Measurements from ENCODE around the gene LRRC4C.

Gene LRRC4C

DNA sequence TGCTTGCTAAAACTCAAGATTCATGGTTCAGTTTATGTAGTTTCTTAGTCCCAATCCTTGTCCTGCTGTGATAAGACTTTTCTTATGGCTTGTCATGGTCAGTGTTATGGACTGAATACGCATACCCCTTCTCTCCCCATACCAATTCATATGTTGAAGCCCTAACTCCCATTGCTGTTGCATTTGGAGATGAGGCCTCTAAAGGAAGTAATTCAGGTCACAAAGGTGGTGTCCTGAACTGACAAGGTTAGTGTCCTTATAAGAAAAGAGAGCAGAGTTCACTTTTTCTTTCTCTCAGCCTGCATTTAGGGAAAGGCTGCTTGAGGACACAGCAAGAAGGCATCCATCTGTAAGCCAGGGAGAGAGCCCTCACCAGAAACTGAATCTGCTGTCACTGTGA, 618.2 kb downstream of the LRRC4C start:
- Histone ChIP-seq H3K4me1 (ENCODE audit: control insufficient read depth, insufficient read depth, low read length) (no peaks in the 10 kb centered on the region), H3K4me3 (ENCODE audit: low read length) (no peak overlapping the region), H3K9me3 (ENCODE audit: control insufficient read depth, insufficient read depth, low read length) (no peaks in the 10 kb centered on the region), H3K36me3 (ENCODE audit: control insufficient read depth, insufficient read depth, low read length) (no peaks in the 10 kb centered on the region), H3K27me3 (ENCODE audit: control insufficient read depth, insufficient read depth, low read length) (no peaks in the 10 kb centered on the region), H3K27ac (ENCODE audit: low read length) (no peak overlapping the region)
- WGBS (ENCODE audit: insufficient coverage, insufficient read length): no CpG with 5 or more reads among the region's 1 CpG
- no peak for DNase-seq (ENCODE audit: low read depth, low spot score)

DNA sequence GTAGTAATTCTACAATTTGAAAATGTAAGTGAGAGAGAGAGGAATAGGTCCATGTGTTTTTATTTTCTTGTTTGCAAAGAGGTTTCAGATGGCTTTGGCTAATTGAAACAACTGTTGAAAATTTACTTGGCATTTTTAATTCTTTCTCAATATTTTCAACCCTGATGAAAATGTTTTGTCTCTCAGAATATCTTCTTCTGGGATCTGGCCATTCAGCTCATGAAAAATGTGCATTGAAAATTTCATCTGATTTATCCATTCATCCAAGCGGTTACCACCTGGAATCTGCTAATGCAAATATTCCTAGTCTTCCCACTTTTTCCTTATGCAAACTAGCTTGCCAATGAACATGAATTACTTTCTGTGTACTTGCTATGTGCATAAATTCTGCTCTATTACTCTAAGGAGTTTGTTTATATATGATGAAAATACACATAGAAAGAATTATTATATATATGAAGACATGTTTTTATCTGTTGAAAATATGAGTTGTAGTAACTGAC, 621.2 kb downstream of the LRRC4C start:
- no CpG with 5 or more reads among the region's 1 CpG for WGBS (ENCODE audit: insufficient coverage, insufficient read length)
- H3K27me3 ChIP-seq (ENCODE audit: control insufficient read depth, insufficient read depth, low read length): no peaks in the 10 kb centered on the region
- H3K4me3 ChIP-seq (ENCODE audit: low read length): no peak overlapping the region
- no peaks in the 10 kb centered on the region for H3K9me3 ChIP-seq (ENCODE audit: control insufficient read depth, insufficient read depth, low read length)
- no peak overlapping the region for H3K27ac ChIP-seq (ENCODE audit: low read length)
- no peaks in the 10 kb centered on the region for H3K4me1 ChIP-seq (ENCODE audit: control insufficient read depth, insufficient read depth, low read length)
- no peaks in the 10 kb centered on the region for H3K36me3 ChIP-seq (ENCODE audit: control insufficient read depth, insufficient read depth, low read length)
- DNase-seq (ENCODE audit: low read depth, low spot score): no peak

GRCh38 chr11:40827116-40827515, 632.3 kb downstream of the LRRC4C start:
- Histone ChIP-seq H3K4me1 (ENCODE audit: control insufficient read depth, insufficient read depth, low read length) (no peaks in the 10 kb centered on the region), H3K27ac (ENCODE audit: low read length) (no peak overlapping the region), H3K4me3 (ENCODE audit: low read length) (no peak overlapping the region), H3K27me3 (ENCODE audit: control insufficient read depth, insufficient read depth, low read length) (no peaks in the 10 kb centered on the region), H3K36me3 (ENCODE audit: control insufficient read depth, insufficient read depth, low read length) (no peaks in the 10 kb centered on the region), H3K9me3 (ENCODE audit: control insufficient read depth, insufficient read depth, low read length) (no peaks in the 10 kb centered on the region)
- WGBS (ENCODE audit: insufficient coverage, insufficient read length): no CpG with 5 or more reads among the region's 3 CpGs
- no peak for DNase-seq (ENCODE audit: low read depth, low spot score)

DNA sequence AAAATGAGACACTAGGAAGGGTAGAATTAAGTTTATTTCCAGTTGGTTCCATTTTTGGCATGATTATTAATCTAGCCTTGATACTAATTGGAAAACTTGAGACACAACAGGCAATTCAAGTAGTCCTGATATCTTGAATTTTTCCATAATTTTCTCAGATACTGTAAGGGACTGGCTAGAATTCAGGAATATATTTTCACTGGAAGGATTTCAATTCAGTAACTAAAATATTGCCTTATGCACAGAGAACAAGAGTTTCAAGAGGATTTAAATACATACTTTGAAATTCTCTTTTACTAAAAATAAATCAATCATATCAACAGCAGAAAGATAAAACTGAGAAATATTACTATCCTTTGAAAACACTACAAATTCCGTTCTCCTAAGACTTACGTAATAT, 632.9 kb downstream of the LRRC4C start:
- no peaks in the 10 kb centered on the region for H3K36me3 ChIP-seq (ENCODE audit: control insufficient read depth, insufficient read depth, low read length)
- H3K9me3 ChIP-seq (ENCODE audit: control insufficient read depth, insufficient read depth, low read length): no peaks in the 10 kb centered on the region
- no peak overlapping the region for H3K27ac ChIP-seq (ENCODE audit: low read length)
- no CpG with 5 or more reads among the region's 2 CpGs for WGBS (ENCODE audit: insufficient coverage, insufficient read length)
- no peak overlapping the region for H3K4me3 ChIP-seq (ENCODE audit: low read length)
- H3K27me3 ChIP-seq (ENCODE audit: control insufficient read depth, insufficient read depth, low read length): no peaks in the 10 kb centered on the region
- no peak for DNase-seq (ENCODE audit: low read depth, low spot score)
- no peaks in the 10 kb centered on the region for H3K4me1 ChIP-seq (ENCODE audit: control insufficient read depth, insufficient read depth, low read length)

- Histone ChIP-seq H3K27ac (ENCODE audit: low read length) (no peak overlapping the region), H3K9me3 (ENCODE audit: control insufficient read depth, insufficient read depth, low read length) (no peaks in the 10 kb centered on the region), H3K36me3 (ENCODE audit: control insufficient read depth, insufficient read depth, low read length) (no peaks in the 10 kb centered on the region), H3K4me1 (ENCODE audit: control insufficient read depth, insufficient read depth, low read length) (no peaks in the 10 kb centered on the region), H3K4me3 (ENCODE audit: low read length) (no peak overlapping the region), H3K27me3 (ENCODE audit: control insufficient read depth, insufficient read depth, low read length) (no peaks in the 10 kb centered on the region)
- no peak for DNase-seq (ENCODE audit: low read depth, low spot score)
- no CpG with 5 or more reads among the region's 7 CpGs for WGBS (ENCODE audit: insufficient coverage, insufficient read length)
Observed at GRCh38 chr11:40825201-40825834, 634.1 kb downstream of the LRRC4C start.

DNA sequence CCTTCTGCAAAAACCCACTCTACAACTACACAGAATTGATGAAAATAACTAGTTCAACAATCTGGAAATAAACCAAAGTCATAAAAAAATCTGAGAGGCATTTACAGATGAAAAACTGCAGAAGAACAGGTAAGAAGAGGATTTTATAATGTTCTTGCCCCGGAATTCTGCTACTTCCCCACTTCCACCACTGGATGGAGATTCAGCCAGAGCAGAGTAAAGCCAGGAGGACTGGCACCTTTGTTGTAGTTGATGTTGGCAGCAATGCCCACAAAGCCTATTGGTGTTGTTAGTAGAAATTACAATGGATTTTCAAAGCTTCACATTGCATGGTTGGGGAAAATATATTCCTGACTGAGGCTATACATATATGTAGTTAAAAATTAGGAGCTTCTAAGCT, 640.2 kb downstream of the LRRC4C start:
- Histone ChIP-seq H3K4me3 (ENCODE audit: low read length) (no peak overlapping the region), H3K36me3 (ENCODE audit: control insufficient read depth, insufficient read depth, low read length) (no peaks in the 10 kb centered on the region)

DNA sequence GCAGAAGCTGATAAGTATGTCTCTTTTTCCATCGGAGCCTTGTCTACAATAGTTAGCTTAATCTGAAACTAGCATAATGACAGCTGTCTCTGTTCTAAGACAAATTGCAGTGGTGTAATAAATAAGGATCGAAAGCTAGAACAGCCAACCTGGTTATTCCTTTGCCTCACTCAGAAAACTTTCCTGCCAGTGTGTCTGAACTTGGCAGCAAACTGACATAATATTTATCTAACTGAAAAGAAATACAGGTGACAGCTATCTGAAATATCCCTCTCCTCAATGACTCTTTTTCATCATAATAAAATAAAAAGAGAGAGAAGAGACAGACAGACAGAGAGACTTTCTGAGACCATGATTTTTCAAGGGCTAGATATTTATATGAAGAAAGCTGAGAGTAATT, 642.5 kb downstream of the LRRC4C start:
- Histone ChIP-seq H3K27me3 (ENCODE audit: control insufficient read depth, insufficient read depth, low read length) (no peaks in the 10 kb centered on the region), H3K9me3 (ENCODE audit: control insufficient read depth, insufficient read depth, low read length) (no peaks in the 10 kb centered on the region), H3K36me3 (ENCODE audit: control insufficient read depth, insufficient read depth, low read length) (no peaks in the 10 kb centered on the region), H3K4me3 (ENCODE audit: low read length) (no peak overlapping the region), H3K27ac (ENCODE audit: low read length) (no peak overlapping the region), H3K4me1 (ENCODE audit: control insufficient read depth, insufficient read depth, low read length) (no peaks in the 10 kb centered on the region)
- no CpG with 5 or more reads among the region's 2 CpGs for WGBS (ENCODE audit: insufficient coverage, insufficient read length)
- DNase-seq (ENCODE audit: low read depth, low spot score): no peak

More for the DNA sequence above, 640.2 kb downstream of the LRRC4C start:
- no peak overlapping the region for H3K27ac ChIP-seq (ENCODE audit: low read length)
- H3K9me3 ChIP-seq (ENCODE audit: control insufficient read depth, insufficient read depth, low read length): no peaks in the 10 kb centered on the region
- WGBS (ENCODE audit: insufficient coverage, insufficient read length): no CpG with 5 or more reads among the region's 1 CpG
- no peaks in the 10 kb centered on the region for H3K27me3 ChIP-seq (ENCODE audit: control insufficient read depth, insufficient read depth, low read length)
- no peak for DNase-seq (ENCODE audit: low read depth, low spot score)
- H3K4me1 ChIP-seq (ENCODE audit: control insufficient read depth, insufficient read depth, low read length): no peaks in the 10 kb centered on the region

DNA sequence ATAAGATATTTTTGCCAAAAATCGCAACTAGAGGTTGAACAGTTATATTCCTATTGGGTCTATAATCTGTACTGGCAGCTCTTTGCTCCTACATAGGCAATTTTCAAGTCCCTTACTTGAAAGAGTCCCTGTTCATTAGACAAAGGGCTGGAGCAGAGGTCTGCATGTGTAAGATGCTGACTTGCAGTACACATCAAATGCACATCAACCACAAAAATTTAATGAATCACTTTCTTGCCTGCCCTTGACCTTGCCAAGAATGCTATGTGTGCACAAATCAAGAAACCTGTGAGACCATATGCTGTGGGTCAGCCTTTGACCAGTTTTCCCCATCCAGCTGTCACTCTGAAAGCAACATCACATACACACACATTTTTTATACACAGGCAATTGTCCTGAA, 661.5 kb downstream of the LRRC4C start:
- H3K27ac ChIP-seq (ENCODE audit: low read length): no peak overlapping the region
- no CpG with 5 or more reads among the region's 1 CpG for WGBS (ENCODE audit: insufficient coverage, insufficient read length)
- H3K9me3 ChIP-seq (ENCODE audit: control insufficient read depth, insufficient read depth, low read length): no peaks in the 10 kb centered on the region
- no peak for DNase-seq (ENCODE audit: low read depth, low spot score)
- H3K36me3 ChIP-seq (ENCODE audit: control insufficient read depth, insufficient read depth, low read length): no peaks in the 10 kb centered on the region
- H3K27me3 ChIP-seq (ENCODE audit: control insufficient read depth, insufficient read depth, low read length): no peaks in the 10 kb centered on the region
- no peak overlapping the region for H3K4me3 ChIP-seq (ENCODE audit: low read length)
- H3K4me1 ChIP-seq (ENCODE audit: control insufficient read depth, insufficient read depth, low read length): no peaks in the 10 kb centered on the region

GRCh38 chr11:40787224-40787623, 672.2 kb downstream of the LRRC4C start:
- H3K27ac ChIP-seq (ENCODE audit: low read length): no peak overlapping the region

DNA sequence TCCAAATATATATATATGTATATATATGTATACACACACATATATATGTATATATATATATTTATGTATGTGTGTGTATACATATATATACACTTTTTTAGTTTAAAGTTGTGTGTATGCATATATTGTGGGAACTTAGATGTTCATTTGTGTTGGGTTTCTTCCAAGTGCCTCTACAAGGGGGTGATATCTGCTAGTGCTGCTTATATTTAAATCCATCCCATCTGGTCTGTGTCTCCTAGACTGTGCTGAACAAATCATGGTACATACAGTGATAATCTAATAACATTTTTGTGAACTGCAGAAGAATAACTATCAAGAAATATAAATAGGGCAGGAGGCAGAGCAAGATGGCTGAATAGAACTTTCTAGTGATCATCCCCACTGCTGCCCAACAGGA, 696.4 kb downstream of the LRRC4C start:
- Histone ChIP-seq H3K36me3 (ENCODE audit: control insufficient read depth, insufficient read depth, low read length) (no peaks in the 10 kb centered on the region), H3K4me1 (ENCODE audit: control insufficient read depth, insufficient read depth, low read length) (no peaks in the 10 kb centered on the region)

More at GRCh38 chr11:40787224-40787623, 672.2 kb downstream of the LRRC4C start:
- H3K9me3 ChIP-seq (ENCODE audit: control insufficient read depth, insufficient read depth, low read length): no peaks in the 10 kb centered on the region
- H3K4me3 ChIP-seq (ENCODE audit: low read length): no peak overlapping the region
- H3K27me3 ChIP-seq (ENCODE audit: control insufficient read depth, insufficient read depth, low read length): no peaks in the 10 kb centered on the region
- no peaks in the 10 kb centered on the region for H3K36me3 ChIP-seq (ENCODE audit: control insufficient read depth, insufficient read depth, low read length)
- DNase-seq (ENCODE audit: low read depth, low spot score): no peak
- no CpG with 5 or more reads among the region's 5 CpGs for WGBS (ENCODE audit: insufficient coverage, insufficient read length)
- H3K4me1 ChIP-seq (ENCODE audit: control insufficient read depth, insufficient read depth, low read length): no peaks in the 10 kb centered on the region

GRCh38 chr11:40759341-40759740, 700.1 kb downstream of the LRRC4C start:
- Histone ChIP-seq H3K36me3 (ENCODE audit: control insufficient read depth, insufficient read depth, low read length) (no peaks in the 10 kb centered on the region), H3K9me3 (ENCODE audit: control insufficient read depth, insufficient read depth, low read length) (no peaks in the 10 kb centered on the region), H3K27ac (ENCODE audit: low read length) (no peak overlapping the region), H3K4me3 (ENCODE audit: low read length) (no peak overlapping the region), H3K27me3 (ENCODE audit: control insufficient read depth, insufficient read depth, low read length) (no peaks in the 10 kb centered on the region), H3K4me1 (ENCODE audit: control insufficient read depth, insufficient read depth, low read length) (no peaks in the 10 kb centered on the region)
- DNase-seq (ENCODE audit: low read depth, low spot score): no peak
- no CpG with 5 or more reads among the region's 3 CpGs for WGBS (ENCODE audit: insufficient coverage, insufficient read length)

More for the DNA sequence above, 696.4 kb downstream of the LRRC4C start:
- Histone ChIP-seq H3K9me3 (ENCODE audit: control insufficient read depth, insufficient read depth, low read length) (no peaks in the 10 kb centered on the region), H3K27ac (ENCODE audit: low read length) (no peak overlapping the region), H3K27me3 (ENCODE audit: control insufficient read depth, insufficient read depth, low read length) (no peaks in the 10 kb centered on the region), H3K4me3 (ENCODE audit: low read length) (no peak overlapping the region)
- DNase-seq (ENCODE audit: low read depth, low spot score): no peak

Data from iPS DF 6.9 (cell line).